CD14-positive monocyte (primary cell): Measurements from ENCODE around the gene NRROS. TPM values are rescaled to one million over a fixed set of nuclear protein-coding genes. Genes with fewer than 3 reads are reported as not detected.

Source experiments
- DNase-seq, 3 donors: peaks; one replicate each; pipeline ENCODE4 v3.0.0-alpha.2; 2011 to 2022
- H2AFZ ChIP-seq: 2 replicates; pipeline ENCODE4 v1.6.0; 2012; ENCODE audit warnings: mild to moderate bottlenecking, low read depth, low read length, inconsistent platforms; ENCODE audit not compliant: insufficient read depth, poor library complexity, severe bottlenecking
- H3K27ac ChIP-seq, 2 donors: 1 replicate in 1 of 2; 2 replicates in 1 of 2; pipeline ENCODE4 v1.5.1; 2012 to 2013; ENCODE audit warnings: low read length in 2 of 2, control low read depth in 1 of 2, inconsistent platforms in 1 of 2, low read depth in 1 of 2, mild to moderate bottlenecking in 1 of 2
- H3K27me3 ChIP-seq, 2 donors: one replicate each; pipeline versions ENCODE4 v1.6.0 to v1.6.1; 2011 to 2013; ENCODE audit warnings: low read length in 2 of 2; ENCODE audit not compliant: control insufficient read depth in 2 of 2, insufficient read depth in 2 of 2
- H3K36me3 ChIP-seq, 2 donors: replicated peaks in 1 of 2; 1 replicate in 1 of 2; 2 replicates in 1 of 2; pipeline versions ENCODE4 v1.5.1 to v1.6.1; 2012 to 2013; ENCODE audit warnings: low read length in 2 of 2, control low read depth in 1 of 2, inconsistent platforms in 1 of 2, mild to moderate bottlenecking in 1 of 2; ENCODE audit not compliant: insufficient read depth in 2 of 2, control insufficient read depth in 1 of 2
- H3K4me1 ChIP-seq, 2 donors: 1 replicate in 1 of 2; 2 replicates in 1 of 2; pipeline versions ENCODE4 v1.5.1 to v1.6.1; 2012 to 2013; ENCODE audit warnings: low read length in 2 of 2, control low read depth in 1 of 2, inconsistent platforms in 1 of 2, mild to moderate bottlenecking in 1 of 2, moderate library complexity in 1 of 2; ENCODE audit not compliant: insufficient read depth in 2 of 2, control insufficient read depth in 1 of 2
- H3K4me2 ChIP-seq: replicated peaks from 2 replicates; pipeline ENCODE3; 2012; ENCODE audit warnings: low read length, moderate library complexity, mild to moderate bottlenecking; ENCODE audit not compliant: poor library complexity, severe bottlenecking; ENCODE audit errors: extremely low read depth
- H3K4me3 ChIP-seq, 3 experiments: fragments of 200-600 bp in 1 of 3; sonication (generic) in 1 of 3; replicated peaks in 1 of 3; 1 replicate in 2 of 3; 2 replicates in 1 of 3; pipeline ENCODE4 v1.5.1; 2011 to 2013; ENCODE audit warnings: low read length in 3 of 3, mild to moderate bottlenecking in 3 of 3, control low read depth in 2 of 3, low read depth in 2 of 3, inconsistent platforms in 1 of 3, moderate library complexity in 1 of 3
- H3K79me2 ChIP-seq: 2 replicates; pipeline ENCODE4 v1.6.0; 2012; ENCODE audit warnings: mild to moderate bottlenecking, control low read depth, inconsistent platforms, low read length, moderate library complexity; ENCODE audit not compliant: insufficient read depth
- H3K9ac ChIP-seq: 2 replicates; pipeline ENCODE4 v1.6.0; 2017; ENCODE audit warnings: low read length, mild to moderate bottlenecking; ENCODE audit not compliant: insufficient read depth, poor library complexity, severe bottlenecking
- H3K9me3 ChIP-seq, 2 donors: replicated peaks in 1 of 2; 1 replicate in 1 of 2; 2 replicates in 1 of 2; pipeline versions ENCODE4 v1.5.1 to v1.6.1; 2012 to 2013; ENCODE audit warnings: low read length in 2 of 2, control low read depth in 1 of 2; ENCODE audit not compliant: control insufficient read depth in 1 of 2, insufficient read depth in 1 of 2
- H4K20me1 ChIP-seq: 2 replicates; pipeline ENCODE4 v1.6.0; 2012; ENCODE audit warnings: mild to moderate bottlenecking, low read length, control low read depth, moderate library complexity; ENCODE audit not compliant: insufficient read depth
- H3K27ac Mint-ChIP-seq, 7 donors: one replicate each; pipeline ENCODE4 v1.8.0; 2020; ENCODE audit warnings: mild to moderate bottlenecking in 7 of 7, mixed read lengths in 7 of 7, moderate library complexity in 6 of 7, inconsistent platforms in 2 of 7
- H3K27me3 Mint-ChIP-seq, 3 donors: one replicate each; pipeline ENCODE4 v1.8.0; 2021 to 2022; ENCODE audit warnings: low read depth in 3 of 3, mild to moderate bottlenecking in 3 of 3, mixed read lengths in 3 of 3, moderate library complexity in 3 of 3, inconsistent platforms in 1 of 3
- H3K36me3 Mint-ChIP-seq, 2 donors: one replicate each; pipeline ENCODE4 v1.8.0; 2020; ENCODE audit warnings: mixed read lengths in 2 of 2, inconsistent platforms in 1 of 2, mild to moderate bottlenecking in 1 of 2
- H3K4me1 Mint-ChIP-seq: one replicate; pipeline ENCODE4 v1.8.0; 2020; ENCODE audit warnings: mild to moderate bottlenecking, mixed read lengths
- H3K4me3 Mint-ChIP-seq, 2 donors: one replicate each; pipeline ENCODE4 v1.8.0; 2020; ENCODE audit warnings: mild to moderate bottlenecking in 2 of 2, mixed read lengths in 2 of 2, moderate library complexity in 1 of 2
- H3K9me3 Mint-ChIP-seq, 7 donors: one replicate each; pipeline ENCODE4 v1.8.0; 2020 to 2022; ENCODE audit warnings: mixed read lengths in 7 of 7, mild to moderate bottlenecking in 6 of 7, moderate library complexity in 6 of 7, inconsistent platforms in 2 of 7
- CTCF ChIP-seq: fragments of 200-600 bp; IDR thresholded peaks from one replicate; pipeline ENCODE4 v1.8.0; 2022; ENCODE audit warnings: antibody characterized with exemption, mild to moderate bottlenecking
- WGBS: methylation state at CpG from one replicate; pipeline ENCODE4 v1.1.5; 2013; ENCODE audit warnings: missing lambda C conversion rate; ENCODE audit not compliant: insufficient coverage; 5-methylcytosine and 5-hydroxymethylcytosine counted together
- intact Hi-C, 2 donors: fragments of 100-400 bp; cut with micrococcal nuclease; formaldehyde crosslinking; loops; one replicate each; pipeline versions ENCODE4 v1.15.0 to v1.15.1; 2023
- polyA plus RNA-seq, 3 donors: library from polyadenylated mRNA; depleted of rRNA in 1 of 3; unstranded in 2 of 3; stranded (reverse) in 1 of 3; fragments of 300-500 nt in 2 of 3; fragments of >200 nt in 1 of 3; fragmentation: Illumina TruSeq in 2 of 3; gene quantifications; 1 replicate in 2 of 3; 2 replicates in 1 of 3; pipeline ENCODE4 v1.2.3, GENCODE V29; 2012 to 2021

NRROS gene
- polyA plus RNA-seq, 3 donors = 5.9 to 109 (median 7.5) TPM

- H3K27me3 Mint-ChIP-seq = peaks cover 9 to 29% (median 19%) of the 10 kb centered on the region in 3 donors
- WGBS = no CpG with 5 or more reads among the region's 5 CpGs
- H3K36me3 Mint-ChIP-seq = no peaks in the 10 kb centered on the region
- no peak overlapping the region for H3K4me3 Mint-ChIP-seq
- H3K4me1 Mint-ChIP-seq = peaks cover 20% of the 10 kb centered on the region
- Histone ChIP-seq H3K79me2 (no peaks in the 10 kb centered on the region), H4K20me1 (no peaks in the 10 kb centered on the region), H3K4me3 (no peak overlapping the region), H3K4me2 (no peak overlapping the region), H3K36me3 (no peaks in the 10 kb centered on the region), H3K27me3 (peaks cover 0 to 11% of the 10 kb centered on the region in 2 donors), H3K9ac (no peak overlapping the region), H3K9me3 (no peaks in the 10 kb centered on the region), H2AFZ (no peak overlapping the region), H3K4me1 (peaks cover 3 to 5% of the 10 kb centered on the region in 2 donors), H3K27ac (no peak overlapping the region)
- no peak for DNase-seq
- TF ChIP-seq CTCF = no peak
- intact Hi-C loops = no loop called here
- peaks cover 0 to 12% (median 5%) of the 10 kb centered on the region in 7 donors for H3K9me3 Mint-ChIP-seq
- H3K27ac Mint-ChIP-seq = no peak overlapping the region
Observed at GRCh38 chr3:196599734-196600128, 39.8 kb upstream of the NRROS start.

GRCh38 chr3:196600359-196600758, 39.1 kb upstream of the NRROS start:
- no peaks in the 10 kb centered on the region for H3K36me3 ChIP-seq
- peaks cover 0 to 11% of the 10 kb centered on the region in 2 donors for H3K27me3 ChIP-seq
- WGBS = no CpG with 5 or more reads among the region's 7 CpGs
- no peak for DNase-seq
- no peak overlapping the region for H3K27ac ChIP-seq
- H3K4me3 ChIP-seq = no peak overlapping the region
- peaks cover 3 to 5% of the 10 kb centered on the region in 2 donors for H3K4me1 ChIP-seq
- H3K79me2 ChIP-seq = no peaks in the 10 kb centered on the region
- Mint-ChIP-seq H3K36me3 (no peaks in the 10 kb centered on the region), H3K4me1 (peaks cover 20% of the 10 kb centered on the region), H3K27ac (no peak overlapping the region), H3K4me3 (no peak overlapping the region), H3K27me3 (peaks cover 9 to 29% (median 19%) of the 10 kb centered on the region in 3 donors), H3K9me3 (peaks cover 0 to 12% (median 5%) of the 10 kb centered on the region in 7 donors)
- TF ChIP-seq CTCF = no peak
- no peak overlapping the region for H3K4me2 ChIP-seq
- H2AFZ ChIP-seq = no peak overlapping the region
- intact Hi-C loops = no loop called here
- no peaks in the 10 kb centered on the region for H3K9me3 ChIP-seq
- H4K20me1 ChIP-seq = no peaks in the 10 kb centered on the region
- H3K9ac ChIP-seq = no peak overlapping the region
